CD8-positive, alpha-beta memory T cell (primary cell): ENCODE data around the gene ABCC4. TPM values are rescaled to one million over a fixed set of nuclear protein-coding genes. Genes with fewer than 3 reads are reported as not detected.
A peak's percentile ranks its signal among the peaks of the same experiment; 100 is the strongest.

Experiments
- CTCF ChIA-PET: fragments of 350-600 bp; sonication (Branson Sonifier 250); formaldehyde crosslinking; loops from one replicate; lab custom pipeline; 2021; ENCODE audit warnings: antibody characterized with exemption; lab: Charles Lee
- POLR2A ChIA-PET: fragments of 350-600 bp; sonication (Branson Sonifier 250); formaldehyde crosslinking; loops from one replicate; lab custom pipeline; 2021; ENCODE audit warnings: antibody characterized with exemption; lab: Charles Lee
- DNase-seq, 5 donors: peaks; one replicate each; pipeline versions ENCODE4 v3.0.0 to v3.0.0-alpha.2; 2020 to 2022; ENCODE audit warnings: mixed read lengths in 1 of 5
- H3K27ac ChIP-seq: one replicate; pipeline ENCODE4 v1.7.0; 2013; ENCODE audit warnings: low read depth, mild to moderate bottlenecking, low read length, moderate library complexity
- H3K27me3 ChIP-seq: 2 replicates; pipeline ENCODE4 v1.7.0; 2013; ENCODE audit warnings: low read length, mild to moderate bottlenecking; ENCODE audit not compliant: insufficient read depth, poor library complexity, severe bottlenecking
- H3K36me3 ChIP-seq: 2 replicates; pipeline ENCODE4 v1.7.0; 2013; ENCODE audit warnings: mild to moderate bottlenecking, low read length, moderate library complexity; ENCODE audit not compliant: insufficient read depth
- H3K4me1 ChIP-seq: 2 replicates; pipeline ENCODE4 v1.7.0; 2013; ENCODE audit warnings: mild to moderate bottlenecking, low read length, moderate library complexity; ENCODE audit not compliant: insufficient read depth
- H3K4me3 ChIP-seq: 2 replicates; pipeline ENCODE4 v1.7.0; 2013; ENCODE audit warnings: mild to moderate bottlenecking, low read length
- H3K9me3 ChIP-seq: 2 replicates; pipeline ENCODE4 v1.7.0; 2013; ENCODE audit warnings: mild to moderate bottlenecking, low read length
- H3K27ac Mint-ChIP-seq, 8 donors: one replicate each; pipeline ENCODE4 v1.8.0; 2020 to 2021; ENCODE audit warnings: mixed read lengths in 8 of 8, mild to moderate bottlenecking in 6 of 8, inconsistent platforms in 3 of 8, moderate library complexity in 3 of 8
- H3K27me3 Mint-ChIP-seq, 2 donors: one replicate each; pipeline ENCODE4 v1.8.0; 2020 to 2021; ENCODE audit warnings: mixed read lengths in 2 of 2, mild to moderate bottlenecking in 1 of 2, moderate library complexity in 1 of 2
- H3K36me3 Mint-ChIP-seq, 3 donors: one replicate each; pipeline ENCODE4 v1.8.0; 2020 to 2021; ENCODE audit warnings: mixed read lengths in 3 of 3, inconsistent platforms in 1 of 3, mild to moderate bottlenecking in 1 of 3
- H3K4me1 Mint-ChIP-seq, 3 donors: one replicate each; pipeline ENCODE4 v1.8.0; 2020 to 2021; ENCODE audit warnings: mixed read lengths in 3 of 3, inconsistent platforms in 1 of 3, mild to moderate bottlenecking in 1 of 3
- H3K4me3 Mint-ChIP-seq, 7 donors: one replicate each; pipeline ENCODE4 v1.8.0; 2020 to 2021; ENCODE audit warnings: mixed read lengths in 7 of 7, mild to moderate bottlenecking in 6 of 7, moderate library complexity in 4 of 7, inconsistent platforms in 2 of 7
- H3K9me3 Mint-ChIP-seq, 5 donors: one replicate each; pipeline ENCODE4 v1.8.0; 2020 to 2022; ENCODE audit warnings: mixed read lengths in 5 of 5, mild to moderate bottlenecking in 3 of 5, moderate library complexity in 2 of 5, inconsistent platforms in 1 of 5
- polyA plus RNA-seq: library from polyadenylated mRNA; unstranded; fragments of 300-500 nt; fragmentation: Illumina TruSeq; gene quantifications from one replicate; pipeline ENCODE4 v1.2.3, GENCODE V29; 2021
- total RNA-seq, 2 experiments: library from RNA; stranded (reverse); gene quantifications; one replicate each; pipeline ENCODE4 v1.2.3, GENCODE V29; 2021

ABCC4 gene
- total and polyA plus RNA-seq, 3 experiments from 2014 or later: 3.0 to 12.5 (median 11.2) TPM

- H3K27ac Mint-ChIP-seq: no peak overlapping the region
- H3K4me1 ChIP-seq: no peaks in the 10 kb centered on the region
- H3K27me3 ChIP-seq: no peaks in the 10 kb centered on the region
- no peaks in the 10 kb centered on the region for H3K27me3 Mint-ChIP-seq
- H3K9me3 ChIP-seq: no peaks in the 10 kb centered on the region
- no peak overlapping the region for H3K4me3 ChIP-seq
- ChIA-PET CTCF (no interaction called here), POLR2A (no interaction called here)
- no peaks in the 10 kb centered on the region for H3K9me3 Mint-ChIP-seq
- no peak overlapping the region for H3K27ac ChIP-seq
- no peak for DNase-seq
- peaks cover 13% of the 10 kb centered on the region for H3K36me3 ChIP-seq
- no peak overlapping the region for H3K4me3 Mint-ChIP-seq
- H3K4me1 Mint-ChIP-seq: no peaks in the 10 kb centered on the region
- peaks cover 34 to 50% (median 48%) of the 10 kb centered on the region in 3 donors for H3K36me3 Mint-ChIP-seq
Measured at GRCh38 chr13:95074820-95075219, 226.4 kb downstream of the ABCC4 start.

GRCh38 chr13:95073747-95074311, 227.4 kb downstream of the ABCC4 start:
- H3K36me3 Mint-ChIP-seq: peaks cover 38 to 55% (median 54%) of the 10 kb centered on the region in 3 donors
- no peaks in the 10 kb centered on the region for H3K27me3 Mint-ChIP-seq
- no peaks in the 10 kb centered on the region for H3K4me1 ChIP-seq

GRCh38 chr13:95067303-95067702, 233.9 kb downstream of the ABCC4 start:
- Mint-ChIP-seq H3K9me3 (no peaks in the 10 kb centered on the region), H3K36me3 (peaks cover 29 to 46% (median 36%) of the 10 kb centered on the region in 3 donors), H3K4me1 (no peaks in the 10 kb centered on the region), H3K27me3 (no peaks in the 10 kb centered on the region), H3K4me3 (no peak overlapping the region), H3K27ac (peak overlapping the region in 1 of 8 donors; percentile 4)
- Histone ChIP-seq H3K27ac (no peak overlapping the region), H3K9me3 (no peaks in the 10 kb centered on the region), H3K27me3 (no peaks in the 10 kb centered on the region), H3K4me1 (no peaks in the 10 kb centered on the region), H3K4me3 (no peak overlapping the region), H3K36me3 (peaks cover 3% of the 10 kb centered on the region)
- DNase-seq: no peak
- ChIA-PET POLR2A (no interaction called here), CTCF (no interaction called here)

More at GRCh38 chr13:95073747-95074311, 227.4 kb downstream of the ABCC4 start:
- no peak overlapping the region for H3K4me3 ChIP-seq
- H3K4me3 Mint-ChIP-seq: no peak overlapping the region
- H3K4me1 Mint-ChIP-seq: no peaks in the 10 kb centered on the region
- H3K36me3 ChIP-seq: peaks cover 13% of the 10 kb centered on the region
- POLR2A ChIA-PET: no interaction called here
- H3K27me3 ChIP-seq: no peaks in the 10 kb centered on the region
- H3K9me3 ChIP-seq: no peaks in the 10 kb centered on the region
- no peak overlapping the region for H3K27ac ChIP-seq
- CTCF ChIA-PET: no interaction called here
- H3K9me3 Mint-ChIP-seq: no peaks in the 10 kb centered on the region
- no peak for DNase-seq
- H3K27ac Mint-ChIP-seq: peak overlapping the region in 1 of 8 donors; percentile 30

- H3K27ac Mint-ChIP-seq: no peak overlapping the region
- H3K36me3 Mint-ChIP-seq: peaks cover 13 to 29% (median 28%) of the 10 kb centered on the region in 3 donors
- Histone ChIP-seq H3K27ac (no peak overlapping the region), H3K9me3 (no peaks in the 10 kb centered on the region), H3K4me3 (no peak overlapping the region), H3K36me3 (no peaks in the 10 kb centered on the region), H3K27me3 (no peaks in the 10 kb centered on the region), H3K4me1 (no peaks in the 10 kb centered on the region)
- ChIA-PET POLR2A (no interaction called here), CTCF (no interaction called here)
- no peaks in the 10 kb centered on the region for H3K4me1 Mint-ChIP-seq
- H3K27me3 Mint-ChIP-seq: no peaks in the 10 kb centered on the region
- no peak for DNase-seq
- no peak overlapping the region for H3K4me3 Mint-ChIP-seq
- no peaks in the 10 kb centered on the region for H3K9me3 Mint-ChIP-seq
Measured at GRCh38 chr13:95060014-95060519, 241.2 kb downstream of the ABCC4 start.

- no peak overlapping the region for H3K27ac ChIP-seq
- no peak overlapping the region for H3K4me3 ChIP-seq
- Mint-ChIP-seq H3K27ac (peak overlapping the region in 1 of 8 donors; percentile 58), H3K9me3 (no peaks in the 10 kb centered on the region), H3K36me3 (peaks cover 13 to 29% (median 25%) of the 10 kb centered on the region in 3 donors), H3K4me1 (no peaks in the 10 kb centered on the region), H3K4me3 (no peak overlapping the region), H3K27me3 (no peaks in the 10 kb centered on the region)
- DNase-seq: no peak
- POLR2A ChIA-PET: no interaction called here
- no peaks in the 10 kb centered on the region for H3K27me3 ChIP-seq
- H3K4me1 ChIP-seq: no peaks in the 10 kb centered on the region
- CTCF ChIA-PET: no interaction called here
- no peaks in the 10 kb centered on the region for H3K9me3 ChIP-seq
- H3K36me3 ChIP-seq: no peaks in the 10 kb centered on the region
Measured at GRCh38 chr13:95059306-95059705, 241.9 kb downstream of the ABCC4 start.

GRCh38 chr13:95058680-95059079, 242.6 kb downstream of the ABCC4 start:
- no peak overlapping the region for H3K4me3 ChIP-seq
- H3K27ac Mint-ChIP-seq: no peak overlapping the region
- no peaks in the 10 kb centered on the region for H3K36me3 ChIP-seq
- H3K27me3 ChIP-seq: no peaks in the 10 kb centered on the region
- no peaks in the 10 kb centered on the region for H3K4me1 Mint-ChIP-seq
- POLR2A ChIA-PET: no interaction called here
- no peaks in the 10 kb centered on the region for H3K27me3 Mint-ChIP-seq
- no peak overlapping the region for H3K4me3 Mint-ChIP-seq
- peaks cover 13 to 31% (median 25%) of the 10 kb centered on the region in 3 donors for H3K36me3 Mint-ChIP-seq
- no peaks in the 10 kb centered on the region for H3K9me3 Mint-ChIP-seq
- H3K9me3 ChIP-seq: no peaks in the 10 kb centered on the region
- H3K27ac ChIP-seq: no peak overlapping the region
- no peak for DNase-seq
- CTCF ChIA-PET: no interaction called here
- no peaks in the 10 kb centered on the region for H3K4me1 ChIP-seq

GRCh38 chr13:95056266-95056665, 245.0 kb downstream of the ABCC4 start:
- Histone ChIP-seq H3K4me3 (no peak overlapping the region), H3K36me3 (no peaks in the 10 kb centered on the region), H3K4me1 (no peaks in the 10 kb centered on the region), H3K27me3 (no peaks in the 10 kb centered on the region), H3K27ac (no peak overlapping the region), H3K9me3 (no peaks in the 10 kb centered on the region)
- Mint-ChIP-seq H3K36me3 (peaks cover 9 to 23% (median 18%) of the 10 kb centered on the region in 3 donors), H3K4me1 (no peaks in the 10 kb centered on the region), H3K9me3 (no peaks in the 10 kb centered on the region), H3K27me3 (no peaks in the 10 kb centered on the region), H3K27ac (no peak overlapping the region), H3K4me3 (no peak overlapping the region)
- CTCF ChIA-PET: no interaction called here
- POLR2A ChIA-PET: no interaction called here
- DNase-seq: no peak

GRCh38 chr13:95050800-95051615, 250.2 kb downstream of the ABCC4 start:
- no peaks in the 10 kb centered on the region for H3K9me3 Mint-ChIP-seq
- peaks cover 7 to 24% (median 10%) of the 10 kb centered on the region in 3 donors for H3K36me3 Mint-ChIP-seq
- Histone ChIP-seq H3K4me1 (no peaks in the 10 kb centered on the region), H3K27me3 (no peaks in the 10 kb centered on the region), H3K4me3 (no peak overlapping the region), H3K36me3 (no peaks in the 10 kb centered on the region), H3K9me3 (no peaks in the 10 kb centered on the region), H3K27ac (no peak overlapping the region)
- ChIA-PET POLR2A (no interaction called here), CTCF (no interaction called here)
- no peaks in the 10 kb centered on the region for H3K4me1 Mint-ChIP-seq
- no peak overlapping the region for H3K27ac Mint-ChIP-seq
- H3K27me3 Mint-ChIP-seq: no peaks in the 10 kb centered on the region
- no peak for DNase-seq
- H3K4me3 Mint-ChIP-seq: no peak overlapping the region
